Heart left ventricle (tissue), 16 donors: Measurements from ENCODE around the gene ZNF804B. TPM values are rescaled to one million over a fixed set of nuclear protein-coding genes. Genes with fewer than 3 reads are reported as not detected.

Source experiments
- ATAC-seq, 4 donors: fragments of 200-7000 bp; cut with Tn5 transposase; one replicate each; pipeline ENCODE4 v1.9.1; 2020 to 2022; ENCODE audit warnings: moderate library complexity in 4 of 4, mild to moderate bottlenecking in 3 of 4, moderate number of reproducible peaks in 1 of 4
- DNase-seq, 5 donors: peaks; one replicate each; pipeline ENCODE4 v3.0.0-alpha.2; 2020
- H3K27ac ChIP-seq, 12 donors: fragments of 200-600 bp; sonication (generic) in 4 of 12; one replicate each; pipeline versions ENCODE4 v1.5.0 to v1.8.0; 2016 to 2022; ENCODE audit warnings: mild to moderate bottlenecking in 2 of 12
- H3K27me3 ChIP-seq, 9 donors: fragments of 200-600 bp; sonication (generic) in 2 of 9; one replicate each; pipeline versions ENCODE4 v1.5.1 to v1.8.0; 2016 to 2022; ENCODE audit warnings: mild to moderate bottlenecking in 3 of 9
- H3K36me3 ChIP-seq, 9 donors: fragments of 200-600 bp; sonication (generic) in 2 of 9; one replicate each; pipeline versions ENCODE4 v1.5.0 to v1.8.0; 2018 to 2022; ENCODE audit warnings: mild to moderate bottlenecking in 2 of 9
- H3K4me1 ChIP-seq, 12 donors: fragments of 200-600 bp; sonication (generic) in 4 of 12; one replicate each; pipeline versions ENCODE4 v1.5.0 to v1.8.0; 2016 to 2022; ENCODE audit warnings: mild to moderate bottlenecking in 3 of 12
- H3K4me3 ChIP-seq, 12 donors: fragments of 200-600 bp; sonication (generic) in 4 of 12; one replicate each; pipeline versions ENCODE4 v1.5.0 to v1.8.0; 2017 to 2022; ENCODE audit warnings: mild to moderate bottlenecking in 9 of 12, moderate library complexity in 4 of 12
- H3K9me3 ChIP-seq, 12 donors: fragments of 200-600 bp; sonication (generic) in 4 of 12; one replicate each; pipeline versions ENCODE4 v1.5.0 to v1.8.0; 2016 to 2022; ENCODE audit warnings: mild to moderate bottlenecking in 1 of 12
- CTCF ChIP-seq, 12 donors: fragments of 200-600 bp; sonication (generic) in 4 of 12; IDR thresholded peaks; one replicate each; pipeline versions ENCODE4 v1.5.0 to v1.8.0; 2018 to 2022; ENCODE audit warnings: antibody characterized with exemption in 12 of 12, mild to moderate bottlenecking in 5 of 12
- POLR2A ChIP-seq, 2 donors: fragments of 450-650 bp; IDR thresholded peaks; one replicate each; pipeline ENCODE4 v1.6.1; 2017; ENCODE audit warnings: antibody characterized with exemption in 2 of 2, mild to moderate bottlenecking in 2 of 2, moderate library complexity in 2 of 2
- WGBS, 4 donors: extraction: QIAGEN DNeasy Blood & Tissue Kit in 2 of 4; methylation state at CpG; one replicate each; pipeline versions ENCODE4 v1.1.5 to v1.1.7; 2013 to 2018; 5-methylcytosine and 5-hydroxymethylcytosine counted together
- intact Hi-C, 10 donors: fragments of 100-400 bp; cut with DNase I; formaldehyde crosslinking; loops; one replicate each; pipeline versions ENCODE4 v1.11.1 to v1.14.2; 2022
- polyA plus RNA-seq, 2 donors: library from polyadenylated mRNA; stranded (reverse); fragments of 200-250 nt; gene quantifications; one replicate each; pipeline ENCODE4 v1.2.3, GENCODE V29; 2013
- total RNA-seq, 9 donors: library from RNA; depleted of rRNA in 2 of 9; stranded (reverse); fragments of >200 nt in 2 of 9; fragmentation: NEBNext Ultra II Directional in 3 of 9; extraction: Animal tissue kit (Norgen Biotek cat#: 25700) in 3 of 9; gene quantifications; one replicate each; pipeline versions ENCODE4 v1.1.0 to v1.2.4, GENCODE V29; 2016 to 2023
- donor health status: ischemic (EF 13 %, LVEDD 7.1; RV severe dilation, severe dysfunction).
- donor health status: healthy with polysubstance abuse.
- donor health status: DM: no; HTN: yes; CAD: no.
- donor health status: DM: no; HTN: no; CAD: no.
- donor health status: ischemic (EF 25% LVEDD 6.9; RV normal size, moderate dysfunction).
- donor health status: ischemic (EF 25% LVEDD 5.7; RV mildly dilated, moderate dysfunction).
- donor health status: healthy.
- donor health status: DM: yes; HTN: yes; CAD: no.
- donor health status: ischemic (EF 35%, LVEDD 5.7; RV mildly dilated, moderate dysfunction).
- donor health status: nonischemic (EF 11% LVEDD 7.7; RV severe dilation, severe dysfunction).
- donor health status: DM: yes; HTN: yes; CAD: no.
- donor health status: PGD.
- donor health status: ischemic (EF 29% LVEDD 5.4; RV normal size, mild dysfunction).
- donor health status: nonischemic (EF 23%, LVEDD 6.1; RV moderate dilation, normal function).

Gene ZNF804B
- total and polyA plus RNA-seq, 11 donors: not detected

DNA sequence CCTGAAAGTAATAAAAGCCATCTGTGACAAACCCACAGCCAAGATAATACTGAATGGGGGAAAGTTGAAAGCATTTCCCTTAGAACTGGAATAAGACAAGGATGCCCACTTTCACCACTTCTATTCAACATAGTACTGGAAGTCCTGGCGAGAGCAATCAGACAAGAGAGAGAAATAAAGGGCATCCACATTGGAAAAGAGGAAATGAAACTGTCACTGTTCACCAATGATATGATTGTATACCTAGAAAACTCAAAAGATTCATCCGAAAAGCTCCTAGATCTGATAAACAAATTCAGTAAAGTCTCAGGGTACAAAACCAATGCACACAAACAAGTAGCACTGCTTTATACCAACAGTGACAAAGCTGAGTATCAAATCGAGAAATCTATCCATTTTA lies 617.7 kb downstream of the ZNF804B start:
- intact Hi-C loops: loop anchor here in 1 of 10 donors (5.0 kb wide), 1 partner anchor 165 kb away; no protein-coding TSS in a partner anchor
- Histone ChIP-seq H3K4me3 (no peak overlapping the region), H3K9me3 (peaks cover 0 to 4% (median 0%) of the 10 kb centered on the region in 12 donors), H3K27me3 (no peaks in the 10 kb centered on the region), H3K36me3 (no peaks in the 10 kb centered on the region), H3K4me1 (no peaks in the 10 kb centered on the region), H3K27ac (no peak overlapping the region)
- DNase-seq (no peak), ATAC-seq (no peak)
- TF ChIP-seq CTCF (IDR thresholded peaks at IDR 0.05) (no peak), POLR2A (IDR thresholded peaks at IDR 0.05) (no peak)
- 71 to 78% (median 73%) methylated on average over 3 of the region's 3 CpGs for WGBS, 4 donors

DNA sequence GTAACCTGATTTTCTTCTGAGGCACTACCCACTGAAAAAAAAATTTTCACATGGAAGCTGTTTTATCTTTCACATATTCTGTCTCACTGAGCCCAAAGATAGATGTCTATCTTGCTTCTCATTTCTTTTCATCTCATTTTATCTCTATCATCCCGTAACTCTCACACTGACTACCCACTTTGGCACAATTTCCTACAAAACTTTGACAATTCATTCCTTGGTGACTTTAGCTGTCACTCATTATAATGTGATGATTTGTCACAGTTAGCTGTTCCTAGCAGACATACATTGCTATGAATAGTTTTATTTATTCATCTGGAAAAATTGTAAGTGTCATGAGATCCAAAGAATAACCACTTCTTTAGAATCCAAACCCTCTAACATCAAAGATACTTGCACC lies 625.9 kb downstream of the ZNF804B start:
- intact Hi-C loops: no loop called here
- no peak for TF ChIP-seq CTCF (IDR thresholded peaks at IDR 0.05)
- TF ChIP-seq POLR2A (IDR thresholded peaks at IDR 0.05): no peak
- DNase-seq (no peak), ATAC-seq (no peak)
- Histone ChIP-seq H3K27ac (no peak overlapping the region), H3K36me3 (no peaks in the 10 kb centered on the region), H3K4me1 (no peaks in the 10 kb centered on the region), H3K4me3 (no peak overlapping the region), H3K9me3 (no peaks in the 10 kb centered on the region), H3K27me3 (no peaks in the 10 kb centered on the region)
- 74 to 82% (median 77%) methylated on average over 1 of the region's 1 CpG for WGBS, 4 donors

Other genes starting within 250 kb of the ZNF804B start
- gene TEX47, start 36.0 kb downstream of the ZNF804B start, total RNA-seq: not detected
- not detected for gene TEX47, start 36.0 kb downstream of the ZNF804B start, polyA plus RNA-seq